Fibroblast of gingiva (primary cell): ENCODE measurements around the gene GDF2.

Experiments used
- DNase-seq: peaks from one replicate; pipeline ENCODE4 v3.0.0-alpha.2; 2011; ENCODE audit warnings: low read depth

Gene GDF2

DNA sequence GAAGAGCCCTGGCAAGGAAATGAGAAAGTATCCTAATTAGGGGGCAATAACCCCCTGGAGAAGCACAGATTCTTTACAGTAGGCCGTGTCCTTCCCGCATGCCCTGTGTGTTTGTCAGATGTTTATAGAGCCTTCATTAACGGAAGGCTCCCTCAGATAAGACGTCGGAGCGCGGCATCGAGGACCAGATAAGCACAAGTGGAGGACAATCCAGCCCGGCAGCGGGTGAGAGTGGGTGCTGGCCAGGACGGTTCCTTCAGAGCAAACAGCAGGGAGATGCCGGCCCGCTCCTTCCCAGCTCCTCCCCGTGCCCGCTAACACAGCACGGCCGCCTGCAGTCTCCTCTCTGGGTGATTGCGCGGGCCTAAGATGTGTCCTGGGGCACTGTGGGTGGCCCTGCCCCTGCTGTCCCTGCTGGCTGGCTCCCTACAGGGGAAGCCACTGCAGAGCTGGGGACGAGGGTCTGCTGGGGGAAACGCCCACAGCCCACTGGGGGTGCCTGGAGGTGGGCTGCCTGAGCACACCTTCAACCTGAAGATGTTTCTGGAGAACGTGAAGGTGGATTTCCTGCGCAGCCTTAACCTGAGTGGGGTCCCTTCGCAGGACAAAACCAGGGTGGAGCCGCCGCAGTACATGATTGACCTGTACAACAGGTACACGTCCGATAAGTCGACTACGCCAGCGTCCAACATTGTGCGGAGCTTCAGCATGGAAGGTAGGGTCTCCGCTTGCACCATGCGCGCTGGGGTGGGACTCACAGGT, at the start of gene GDF2:
Gene GDF2 (plus strand): TSS at position 155 of the 762 bp plus-strand sequence. CDS start 215 bp downstream, at position 370.
- DNase-seq: no peak

GRCh38 chr10:47276071-47276470, 46.2 kb upstream of the GDF2 start:
- no peak for DNase-seq

GRCh38 chr10:47276576-47277351, 45.5 kb upstream of the GDF2 start:
- no peak for DNase-seq

DNA sequence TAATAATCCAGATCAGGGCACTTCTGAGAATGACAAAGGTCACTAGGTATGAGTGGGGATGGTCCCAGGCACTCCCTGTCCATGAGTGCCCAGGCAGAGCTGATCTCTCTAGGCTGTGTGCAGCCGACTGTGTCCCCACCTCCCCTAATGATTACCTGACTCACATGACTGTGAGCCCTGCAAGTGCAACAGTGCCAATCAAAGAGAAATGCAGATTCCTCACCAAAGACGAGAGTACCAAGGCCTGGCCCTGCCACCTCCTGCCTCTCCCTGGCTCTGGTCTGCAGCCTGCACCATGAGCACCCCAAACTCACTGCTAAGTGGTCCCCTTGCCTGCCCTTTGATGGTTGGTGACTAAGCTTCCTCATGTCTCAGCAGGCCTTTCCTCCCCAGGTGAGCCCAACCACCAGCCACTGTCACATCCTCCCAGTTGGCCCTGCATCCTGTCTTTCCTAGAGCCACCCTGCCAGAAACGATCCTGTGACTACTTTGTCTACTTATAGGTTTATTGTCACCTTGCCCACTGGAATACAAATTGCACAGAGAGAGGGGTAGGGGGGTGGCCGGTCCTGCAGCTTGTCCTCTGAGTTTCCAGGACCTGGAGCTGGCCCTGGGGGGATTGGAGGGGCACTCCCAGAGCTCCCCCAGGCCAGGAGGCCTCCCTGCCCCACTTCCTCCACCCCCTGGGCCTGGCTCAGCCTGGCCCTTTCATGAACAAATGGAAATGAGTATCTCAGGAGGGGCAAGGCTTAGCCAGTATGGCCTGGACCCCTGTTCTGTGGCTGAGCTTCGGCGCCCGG, 44.7 kb upstream of the GDF2 start:
- no peak for DNase-seq

DNA sequence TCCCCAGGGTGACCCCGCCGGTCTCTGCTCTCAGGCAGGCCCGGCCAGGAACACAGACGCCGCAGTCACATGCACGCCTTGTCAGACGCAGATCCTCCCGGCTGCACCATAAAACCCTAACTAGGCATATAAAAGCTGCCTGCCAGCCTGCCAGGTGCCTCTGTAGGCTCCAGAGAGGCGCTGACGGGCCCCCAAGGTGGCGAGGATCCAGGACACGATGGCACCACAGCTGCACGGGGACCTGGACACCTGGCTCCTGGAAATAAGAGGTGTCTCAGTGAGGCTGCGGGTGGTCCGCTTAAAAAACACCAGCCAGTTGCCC, 44.1 kb upstream of the GDF2 start:
- DNase-seq: no peak

GRCh38 chr10:47278720-47279119, 43.5 kb upstream of the GDF2 start:
- DNase-seq: no peak

GRCh38 chr10:47279276-47279675, 43.0 kb upstream of the GDF2 start:
- no peak for DNase-seq

- no peak for DNase-seq
These were observed 40.1 kb upstream of the GDF2 start for GRCh38 chr10:47282005-47282656.

- DNase-seq: no peak
These were observed 39.6 kb upstream of the GDF2 start for GRCh38 chr10:47282657-47283018.

DNA sequence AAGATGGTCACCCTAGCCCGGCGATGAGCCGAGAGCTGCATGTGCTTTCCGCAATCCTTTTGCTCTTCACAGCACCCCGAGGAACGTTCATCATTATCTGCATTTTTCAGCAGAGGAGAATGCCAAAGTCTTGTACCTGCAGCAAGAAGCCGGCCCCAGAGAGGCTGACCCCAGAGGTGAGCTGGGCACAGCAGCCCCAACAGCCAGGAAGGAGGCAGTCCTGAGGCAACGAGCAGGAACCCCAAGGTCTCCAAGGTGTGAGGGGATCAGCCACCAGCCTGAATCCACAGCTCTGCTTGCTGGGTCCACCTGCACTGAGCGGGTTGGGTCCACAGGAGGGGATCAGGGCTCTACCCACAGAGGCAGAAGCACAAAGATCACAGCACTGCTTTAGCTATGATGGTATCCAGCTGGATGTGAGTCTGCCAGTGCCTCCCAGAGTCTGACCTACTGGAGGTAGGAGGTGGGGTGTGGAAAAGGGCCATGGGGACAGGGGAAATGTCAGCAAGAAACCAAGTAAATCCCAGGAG, 39.1 kb upstream of the GDF2 start:
- DNase-seq: no peak

- DNase-seq: no peak
These were observed 38.4 kb upstream of the GDF2 start for GRCh38 chr10:47283848-47284247.

DNA sequence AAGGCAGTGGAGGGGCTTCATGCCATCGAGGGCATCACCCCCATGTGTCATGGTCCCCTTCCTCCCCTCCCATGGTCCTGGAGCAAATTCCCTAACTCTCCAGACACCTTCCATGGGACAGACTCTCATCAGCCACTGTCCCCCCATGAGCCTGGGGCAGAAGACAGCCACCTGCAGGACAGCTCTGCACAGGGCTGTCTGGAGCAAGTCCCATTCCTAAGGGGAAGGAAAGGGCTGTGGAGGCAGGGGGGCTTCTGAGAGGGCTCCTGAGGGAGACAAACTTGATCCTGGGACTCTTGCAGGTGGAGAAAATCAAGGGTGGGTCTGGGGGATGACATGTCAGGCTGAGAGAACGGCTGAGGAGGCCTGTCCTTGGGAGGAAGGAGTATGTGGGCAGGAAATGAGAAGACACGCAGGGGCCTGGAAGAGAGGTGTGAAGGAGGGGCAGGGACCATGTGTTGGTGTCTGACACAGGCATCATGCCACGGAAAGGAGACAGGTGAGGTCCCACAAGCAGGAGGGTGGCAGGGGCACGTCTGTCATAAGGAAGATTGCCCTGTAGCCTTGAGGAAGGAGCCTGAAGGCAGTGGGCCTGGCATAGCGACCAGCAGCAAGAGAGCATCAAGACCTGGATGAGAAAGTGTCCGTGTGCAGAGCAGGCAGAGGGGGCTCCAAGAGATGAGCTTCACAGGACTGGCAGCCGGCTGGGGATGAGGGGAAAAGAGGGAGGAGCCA, 36.7 kb upstream of the GDF2 start:
- no peak for DNase-seq

GRCh38 chr10:47286116-47286505, 36.1 kb upstream of the GDF2 start:
- DNase-seq: no peak

GRCh38 chr10:47286591-47287315, 35.5 kb upstream of the GDF2 start:
- no peak for DNase-seq

DNA sequence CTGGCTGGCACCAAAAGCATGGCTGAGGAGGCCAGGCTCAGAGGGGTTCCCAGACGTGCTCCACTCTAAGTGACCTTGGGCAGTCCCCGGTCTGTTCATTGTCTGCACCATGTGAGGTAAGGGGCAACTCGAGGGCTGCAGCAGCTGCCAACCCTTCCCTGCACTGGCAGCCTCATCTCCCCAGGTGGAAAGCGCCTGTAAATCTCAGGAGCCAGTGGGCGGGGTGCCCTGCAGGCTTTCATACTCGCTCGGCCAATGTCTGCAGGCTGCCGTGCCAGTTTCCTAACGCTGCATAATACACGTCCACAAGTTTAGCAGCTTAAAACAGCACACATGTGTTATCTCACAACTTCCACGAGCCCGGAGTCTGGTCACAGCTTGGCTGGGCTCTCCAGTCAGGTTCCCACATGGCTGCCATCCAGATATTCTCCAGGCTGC, 34.9 kb upstream of the GDF2 start:
- no peak for DNase-seq

GRCh38 chr10:47287805-47288204, 34.4 kb upstream of the GDF2 start:
- no peak for DNase-seq

- DNase-seq: no peak
These were observed 34.0 kb upstream of the GDF2 start for GRCh38 chr10:47288236-47288635.

- DNase-seq: no peak
These were observed 33.2 kb upstream of the GDF2 start for GRCh38 chr10:47288916-47289495.

GRCh38 chr10:47289921-47290320, 32.3 kb upstream of the GDF2 start:
- DNase-seq: no peak

DNA sequence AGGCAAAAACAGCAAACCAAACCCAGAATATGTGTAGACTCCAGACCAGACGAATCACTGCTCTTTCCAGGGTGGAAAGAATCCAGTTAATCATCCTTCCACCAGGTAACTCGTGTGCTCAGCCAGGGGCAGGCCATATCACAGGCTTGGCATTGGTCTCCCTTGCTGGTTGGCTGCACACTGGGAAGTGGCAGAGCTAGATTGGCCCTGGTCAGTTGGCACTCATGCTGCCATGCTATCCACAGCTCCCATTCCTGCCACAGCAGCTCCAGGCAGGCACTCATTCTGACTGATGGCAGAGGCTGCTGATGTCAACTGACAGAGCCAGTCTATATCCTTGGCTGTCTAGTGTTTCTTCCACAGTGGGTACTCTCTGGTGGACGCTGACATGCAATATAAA, 31.9 kb upstream of the GDF2 start:
- DNase-seq: no peak
